A673 (cell line): ENCODE results near the gene SLC7A5. TPM values are rescaled to one million over a fixed set of nuclear protein-coding genes. Genes with fewer than 3 reads are reported as not detected.
"Not testable (repeated sequence)": the region's sequence is repeated elsewhere in the genome, so short reads cannot be mapped to it uniquely, and the experiment has no call there.

ENCODE experiments used
- Bru-seq: library from RNA; stranded (reverse); fragments of 400-500 nt; gene quantifications from one replicate; lab custom pipeline; 2021; lab: Mats Ljungman, UMichigan
- BruChase-seq, 2 experiments: library from RNA; stranded (reverse); fragments of 400-500 nt; gene quantifications; one replicate each; lab custom pipeline; 2021; lab: Mats Ljungman, UMichigan
- BruUV-seq: library from RNA; stranded (reverse); fragments of 400-500 nt; replicated peaks from 2 replicates; lab custom pipeline; 2021; lab: Mats Ljungman, UMichigan
- CTCF ChIA-PET: fragments of 300-600 bp; sonication (Branson Sonifier 250); formaldehyde crosslinking; loops from one replicate; lab custom pipeline; 2022; ENCODE audit warnings: antibody characterized with exemption; lab: Charles Lee
- POLR2A ChIA-PET: fragments of 300-600 bp; sonication (Branson Sonifier 250); formaldehyde crosslinking; loops from one replicate; lab custom pipeline; 2022; ENCODE audit warnings: antibody characterized with exemption; ENCODE audit not compliant: low non-redundant PET; lab: Charles Lee
- DNase-seq: peaks from one replicate; pipeline ENCODE4 v3.0.0-alpha.2; 2015; ENCODE audit warnings: low spot score
- H3K27ac ChIP-seq: fragments of 200-600 bp; sonication (generic); 2 replicates; pipeline ENCODE4 v1.5.1; 2016; ENCODE audit warnings: mixed run types, low read depth, mild to moderate bottlenecking, mixed read lengths, antibody characterized with exemption, low read length; ENCODE audit not compliant: poor library complexity, severe bottlenecking
- H3K27me3 ChIP-seq: fragments of 200-600 bp; sonication (generic); replicated peaks from 2 replicates; pipeline ENCODE4 v1.6.1; 2017; ENCODE audit warnings: mixed run types, low read depth, mild to moderate bottlenecking, mixed read lengths, antibody characterized with exemption, low read length; ENCODE audit not compliant: insufficient read depth, poor library complexity
- H3K36me3 ChIP-seq: fragments of 200-600 bp; sonication (generic); 2 replicates; pipeline ENCODE4 v1.6.1; 2016; ENCODE audit warnings: mixed run types, mild to moderate bottlenecking, mixed read lengths, antibody characterized with exemption, low read length; ENCODE audit not compliant: insufficient read depth, poor library complexity, severe bottlenecking
- H3K4me1 ChIP-seq: fragments of 200-600 bp; sonication (generic); 2 replicates; pipeline ENCODE4 v1.6.1; 2017; ENCODE audit warnings: mixed run types, mild to moderate bottlenecking, mixed read lengths, antibody characterized with exemption, low read length; ENCODE audit not compliant: insufficient read depth, poor library complexity, severe bottlenecking
- H3K4me3 ChIP-seq: fragments of 200-600 bp; sonication (generic); 2 replicates; pipeline ENCODE4 v1.5.1; 2016; ENCODE audit warnings: low read depth, mixed run types, mild to moderate bottlenecking, mixed read lengths, low read length; ENCODE audit not compliant: poor library complexity, severe bottlenecking
- H3K9me3 ChIP-seq: fragments of 200-600 bp; sonication (generic); 2 replicates; pipeline ENCODE4 v1.6.1; 2016; ENCODE audit warnings: mixed run types, low read depth, mild to moderate bottlenecking, mixed read lengths, antibody characterized with exemption, low read length; ENCODE audit not compliant: poor library complexity, severe bottlenecking
- EZH2 ChIP-seq: fragments of 200-600 bp; sonication (generic); IDR thresholded peaks from 2 replicates; pipeline ENCODE4 v1.6.1; 2017; ENCODE audit warnings: borderline replicate concordance, low read depth, mild to moderate bottlenecking, mixed read lengths, antibody characterized with exemption, low read length; ENCODE audit not compliant: poor library complexity, severe bottlenecking
- intact Hi-C: fragments of 100-400 bp; cut with micrococcal nuclease; formaldehyde crosslinking; loops from one replicate; pipeline ENCODE4 v1.10.0; 2022; ENCODE audit not compliant: unreplicated experiment
- long read RNA-seq: library from polyadenylated mRNA; stranded (forward); transcript quantifications from one replicate; pipeline ENCODE4 v2.0.0, GENCODE V29; 2022
- total RNA-seq: library from RNA; stranded (reverse); gene quantifications from 2 replicates; pipeline ENCODE4 v1.2.3, GENCODE V29; 2021
- TF ChIP-seq, protein P1 (sequence below): fragments of 300-800, 200-600 bp; sonication (generic); conservative IDR thresholded peaks from 2 replicates; pipeline ENCODE4 v1.5.1; 2017; ENCODE audit warnings: low read depth, mild to moderate bottlenecking, antibody characterized with exemption, low read length, moderate library complexity, mixed read lengths

SLC7A5 gene
- total RNA-seq = 324 and 371 TPM in 2 replicates
- percentile 84 among the genes with signal in this experiment for Bru-seq, nascent RNA
- BruChase-seq, experiment 1, labeled RNA remaining after a 2-hour chase = percentile 87 among the genes with signal in this experiment
- BruChase-seq, experiment 2, labeled RNA remaining after a 6-hour chase = percentile 97 among the genes with signal in this experiment
- long read RNA-seq, full-length matches to known transcripts = 111 of 327 reads
- long read RNA-seq, partial matches to known transcripts = 23 of 327 reads
- long read RNA-seq, other reads (novel, unspliced or antisense) = 193 of 327 reads

DNA sequence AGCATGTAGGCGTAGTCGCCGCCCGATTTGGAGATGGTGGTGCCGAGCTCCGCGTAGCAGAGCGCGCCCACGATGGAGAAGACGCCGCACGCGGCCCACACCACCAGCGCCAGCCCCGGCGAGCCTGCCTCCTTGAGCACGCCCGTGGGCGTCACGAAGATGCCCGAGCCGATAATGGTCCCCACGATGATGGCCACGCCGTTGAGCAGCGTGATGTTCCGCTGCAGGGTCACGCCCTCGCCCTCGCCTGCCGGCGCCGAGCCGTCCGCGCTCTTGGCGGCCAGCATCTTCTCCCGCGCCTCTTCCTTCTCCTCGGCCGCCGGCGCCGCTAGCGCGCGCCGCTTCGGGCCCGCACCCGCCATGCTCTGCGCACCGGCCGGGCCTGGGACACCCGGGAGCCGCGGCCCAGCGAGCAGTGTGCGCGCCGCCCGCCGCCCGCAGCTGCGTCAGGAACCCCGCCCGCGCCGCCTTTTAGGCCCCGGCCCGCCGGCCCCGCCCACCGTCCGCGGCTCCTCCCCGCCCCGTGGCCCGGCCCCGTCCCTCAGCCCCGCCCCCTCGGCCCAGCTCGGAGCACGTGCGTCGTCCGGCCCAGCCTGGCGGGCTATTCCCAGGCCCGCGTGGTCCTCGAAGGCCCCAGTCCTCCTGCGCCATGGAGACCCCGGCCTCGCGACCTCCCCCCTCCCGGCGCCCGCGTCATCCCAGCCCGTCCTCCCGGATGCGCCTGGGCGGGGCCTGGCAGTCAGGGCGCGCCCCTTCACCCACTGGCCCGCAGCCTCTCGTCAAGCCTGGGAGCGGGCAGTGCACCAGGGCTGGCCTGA is at the start of gene SLC7A5:
SLC7A5 (minus strand) TSS at position 447 of the 818 bp plus-strand sequence; CDS start at position 362, 85 bp downstream.
- peak; percentile 89 for DNase-seq
- H3K9me3 ChIP-seq, BruUV-seq, intact Hi-C loops, H3K27me3 ChIP-seq: not testable (repeated sequence)
- peak within 1 kb of the TSS; percentile 83 for H3K27ac ChIP-seq
- peaks cover 28% of the 10 kb centered on the region for H3K4me1 ChIP-seq
- ChIA-PET POLR2A (interaction anchor here (0.6 to 1.3 kb wide), 4 partner anchors 16 to 235 kb away, joined by 4 to 8 read pairs (median 7); no protein-coding TSS in a partner anchor), CTCF (interaction anchor here (7.7 kb wide), 1 partner anchor 89 kb away, joined by 98 read pairs; no protein-coding TSS in a partner anchor)
- H3K4me3 ChIP-seq = peak within 1 kb of the TSS; percentile 74
- H3K36me3 ChIP-seq = peaks cover 12% of the 10 kb centered on the region

DNA sequence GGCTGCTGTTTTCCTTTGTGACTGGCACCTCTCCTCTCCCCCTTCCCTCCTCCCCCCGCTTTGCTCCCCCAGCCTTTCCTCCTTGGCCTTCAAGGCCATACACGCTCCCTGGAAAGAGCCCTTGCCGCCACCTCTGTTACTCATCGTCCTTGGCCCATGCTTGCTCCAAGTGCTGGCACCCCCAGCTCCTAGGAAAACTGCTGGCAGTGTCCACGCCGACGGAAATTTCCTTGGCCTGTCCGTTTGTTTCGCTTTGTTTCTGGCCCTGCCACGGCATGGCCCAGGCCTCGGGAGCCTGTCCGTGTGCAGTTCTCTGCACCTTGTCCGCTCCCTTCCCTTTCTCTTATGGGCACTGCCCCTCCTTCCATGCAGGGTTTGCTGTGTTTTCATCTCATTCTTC is 49.0 kb upstream of the SLC7A5 start:
- TF ChIP-seq EZH2 = no peak
- TF ChIP-seq, protein P1, sequence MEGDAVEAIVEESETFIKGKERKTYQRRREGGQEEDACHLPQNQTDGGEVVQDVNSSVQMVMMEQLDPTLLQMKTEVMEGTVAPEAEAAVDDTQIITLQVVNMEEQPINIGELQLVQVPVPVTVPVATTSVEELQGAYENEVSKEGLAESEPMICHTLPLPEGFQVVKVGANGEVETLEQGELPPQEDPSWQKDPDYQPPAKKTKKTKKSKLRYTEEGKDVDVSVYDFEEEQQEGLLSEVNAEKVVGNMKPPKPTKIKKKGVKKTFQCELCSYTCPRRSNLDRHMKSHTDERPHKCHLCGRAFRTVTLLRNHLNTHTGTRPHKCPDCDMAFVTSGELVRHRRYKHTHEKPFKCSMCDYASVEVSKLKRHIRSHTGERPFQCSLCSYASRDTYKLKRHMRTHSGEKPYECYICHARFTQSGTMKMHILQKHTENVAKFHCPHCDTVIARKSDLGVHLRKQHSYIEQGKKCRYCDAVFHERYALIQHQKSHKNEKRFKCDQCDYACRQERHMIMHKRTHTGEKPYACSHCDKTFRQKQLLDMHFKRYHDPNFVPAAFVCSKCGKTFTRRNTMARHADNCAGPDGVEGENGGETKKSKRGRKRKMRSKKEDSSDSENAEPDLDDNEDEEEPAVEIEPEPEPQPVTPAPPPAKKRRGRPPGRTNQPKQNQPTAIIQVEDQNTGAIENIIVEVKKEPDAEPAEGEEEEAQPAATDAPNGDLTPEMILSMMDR = no peak
- no peak overlapping the region for H3K27ac ChIP-seq
- ChIA-PET CTCF (no interaction called here), POLR2A (no interaction called here)
- no peaks in the 10 kb centered on the region for H3K36me3 ChIP-seq
- DNase-seq = no peak
- H3K4me1 ChIP-seq = no peaks in the 10 kb centered on the region
- intact Hi-C loops = no loop called here
- no peaks in the 10 kb centered on the region for H3K27me3 ChIP-seq
- H3K9me3 ChIP-seq = no peaks in the 10 kb centered on the region
- no peak overlapping the region for H3K4me3 ChIP-seq
- BruUV-seq = no TSS peak

DNA sequence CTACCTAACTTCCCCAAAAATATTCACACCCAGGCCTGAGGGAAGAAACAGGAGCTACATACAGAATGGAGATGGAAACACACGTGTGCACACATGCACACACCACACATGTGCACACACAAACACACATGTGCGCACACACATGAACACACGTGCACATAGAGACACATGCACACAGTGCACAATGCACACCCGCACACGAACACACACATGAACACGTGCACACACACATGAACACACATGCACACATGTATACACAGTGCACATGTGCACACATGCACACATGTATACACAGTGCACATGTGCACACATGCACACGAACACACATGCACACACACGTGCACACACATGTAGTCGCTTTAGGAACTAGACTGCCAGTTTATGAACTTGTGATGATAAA is 48.2 kb upstream of the SLC7A5 start:
- Histone ChIP-seq H3K27me3 (no peaks in the 10 kb centered on the region), H3K27ac (no peak overlapping the region), H3K36me3 (no peaks in the 10 kb centered on the region), H3K4me3 (no peak overlapping the region), H3K9me3 (no peaks in the 10 kb centered on the region), H3K4me1 (no peaks in the 10 kb centered on the region)
- ChIA-PET CTCF (interaction anchor here (0.6 kb wide), 1 partner anchor 46 kb away, joined by 4 read pairs; no protein-coding TSS in a partner anchor), POLR2A (no interaction called here)
- intact Hi-C loops = no loop called here
- no peak for DNase-seq
- no TSS peak for BruUV-seq
- TF ChIP-seq, protein P1 = no peak
- no peak for TF ChIP-seq EZH2
